K562 (cell line): ENCODE data around the gene CYP51A1. TPM values are rescaled to one million over a fixed set of nuclear protein-coding genes. Genes with fewer than 3 reads are reported as not detected.

Experiments
- CBX5 ChIP-seq: IDR thresholded peaks from 2 replicates; pipeline ENCODE4 v1.6.1; 2014; ENCODE audit warnings: low read depth, borderline replicate concordance
- CHD2 ChIP-seq: IDR thresholded peaks from 2 replicates; pipeline ENCODE4 v1.6.1; 2011; ENCODE audit warnings: low read depth, low read length
- CREBBP ChIP-seq: IDR thresholded peaks from one replicate; pipeline ENCODE4 v1.6.1; 2012; ENCODE audit warnings: low read depth, mild to moderate bottlenecking, control low read depth, inconsistent platforms, low read length
- LEF1 ChIP-seq: fragments of 450-650 bp; IDR thresholded peaks from 2 replicates; pipeline ENCODE4 v1.6.1; 2016; ENCODE audit warnings: mild to moderate bottlenecking
- ZKSCAN3 ChIP-seq: fragments of 250-450 bp; sonication (Bioruptor Pico); IDR thresholded peaks from 2 replicates; pipeline ENCODE4 v1.4.0; 2020
- polyA plus RNA-seq, 8 experiments: library from polyadenylated mRNA; depleted of rRNA in 4 of 8; stranded (reverse) in 5 of 8; unstranded in 3 of 8; fragments of >200 nt; fragmentation: Nextera tagmentation in 2 of 8; fragmentation: Illumina TruSeq in 1 of 8; extraction: Ambion mirVana in 2 of 8; extraction: Trizol in 1 of 8; gene quantifications; 2 replicates each; pipeline versions ENCODE4 v1.2.1 to v1.2.3, GENCODE V29; 2011 to 2014; ENCODE audit warnings: inconsistent platforms in 1 of 8, missing spikeins in 1 of 8
- total RNA-seq, 7 experiments: library from RNA; depleted of rRNA in 6 of 7; stranded (reverse); fragments of >200 nt in 6 of 7; fragmentation: Illumina TruSeq in 2 of 7; extraction: Trizol in 2 of 7; gene quantifications; 2 replicates each; pipeline versions ENCODE4 v1.2.1 to v1.2.3, GENCODE V29; 2011 to 2021; ENCODE audit warnings: low replicate concordance in 1 of 7
- TF ChIP-seq, protein P1 (sequence below): fragments of 450-650 bp; IDR thresholded peaks from 2 replicates; pipeline ENCODE4 v1.6.1; 2016; ENCODE audit warnings: mild to moderate bottlenecking, moderate library complexity
- TF ChIP-seq, protein P2 (sequence below): fragments of 200-800 bp; sonication (Bioruptor generic); IDR thresholded peaks from 2 replicates; pipeline ENCODE4 v1.6.1; 2016; ENCODE audit warnings: missing genetic modification characterization, missing compliant biosample characterization
- TF ChIP-seq, protein P3 (sequence below): sonication (generic); formaldehyde crosslinking; IDR thresholded peaks from 2 replicates; pipeline ENCODE4 v1.8.1; 2023; ENCODE audit warnings: mild to moderate bottlenecking, missing genetic modification reagents, moderate library complexity

CYP51A1 gene
- total and polyA plus RNA-seq, 9 of the 15 experiments (the other 6 are each of a cell fraction or from before 2014, with no cell fraction given): 35.4 to 151 (median 80.3) TPM

DNA sequence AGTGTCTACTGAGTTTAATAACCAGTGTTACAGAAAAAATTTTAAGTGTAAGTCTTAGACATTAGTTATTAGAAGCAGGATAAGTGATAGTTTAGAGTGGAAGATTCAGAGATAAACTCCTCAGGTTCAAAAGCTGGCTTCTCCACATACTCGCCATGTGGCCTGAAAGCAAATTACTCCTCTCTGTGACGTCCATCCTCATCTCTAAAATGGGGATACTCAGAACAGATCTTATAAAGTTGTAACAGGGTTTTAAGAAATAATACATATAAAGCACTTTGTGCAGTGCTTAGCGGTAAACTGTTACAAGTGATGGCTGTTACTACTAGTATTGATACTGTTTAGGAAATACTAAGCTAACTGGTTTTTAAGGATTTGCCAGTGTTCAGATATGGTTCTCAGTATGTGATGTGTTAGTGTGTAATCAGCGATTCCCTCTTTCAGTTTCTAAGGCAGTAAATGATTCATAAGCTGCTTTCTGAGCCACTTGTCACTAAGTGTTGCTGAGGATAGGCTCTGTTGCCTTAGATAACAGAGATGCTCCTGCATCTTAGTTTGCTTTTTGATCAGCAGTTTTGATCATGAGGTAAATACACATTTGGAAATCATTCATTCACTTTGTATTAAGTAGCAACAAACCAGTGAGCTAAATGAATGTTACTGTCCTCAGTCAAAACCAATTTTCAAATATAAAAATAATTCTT is 58.7 kb downstream of the CYP51A1 start (continued):
- TF ChIP-seq, protein P1, sequence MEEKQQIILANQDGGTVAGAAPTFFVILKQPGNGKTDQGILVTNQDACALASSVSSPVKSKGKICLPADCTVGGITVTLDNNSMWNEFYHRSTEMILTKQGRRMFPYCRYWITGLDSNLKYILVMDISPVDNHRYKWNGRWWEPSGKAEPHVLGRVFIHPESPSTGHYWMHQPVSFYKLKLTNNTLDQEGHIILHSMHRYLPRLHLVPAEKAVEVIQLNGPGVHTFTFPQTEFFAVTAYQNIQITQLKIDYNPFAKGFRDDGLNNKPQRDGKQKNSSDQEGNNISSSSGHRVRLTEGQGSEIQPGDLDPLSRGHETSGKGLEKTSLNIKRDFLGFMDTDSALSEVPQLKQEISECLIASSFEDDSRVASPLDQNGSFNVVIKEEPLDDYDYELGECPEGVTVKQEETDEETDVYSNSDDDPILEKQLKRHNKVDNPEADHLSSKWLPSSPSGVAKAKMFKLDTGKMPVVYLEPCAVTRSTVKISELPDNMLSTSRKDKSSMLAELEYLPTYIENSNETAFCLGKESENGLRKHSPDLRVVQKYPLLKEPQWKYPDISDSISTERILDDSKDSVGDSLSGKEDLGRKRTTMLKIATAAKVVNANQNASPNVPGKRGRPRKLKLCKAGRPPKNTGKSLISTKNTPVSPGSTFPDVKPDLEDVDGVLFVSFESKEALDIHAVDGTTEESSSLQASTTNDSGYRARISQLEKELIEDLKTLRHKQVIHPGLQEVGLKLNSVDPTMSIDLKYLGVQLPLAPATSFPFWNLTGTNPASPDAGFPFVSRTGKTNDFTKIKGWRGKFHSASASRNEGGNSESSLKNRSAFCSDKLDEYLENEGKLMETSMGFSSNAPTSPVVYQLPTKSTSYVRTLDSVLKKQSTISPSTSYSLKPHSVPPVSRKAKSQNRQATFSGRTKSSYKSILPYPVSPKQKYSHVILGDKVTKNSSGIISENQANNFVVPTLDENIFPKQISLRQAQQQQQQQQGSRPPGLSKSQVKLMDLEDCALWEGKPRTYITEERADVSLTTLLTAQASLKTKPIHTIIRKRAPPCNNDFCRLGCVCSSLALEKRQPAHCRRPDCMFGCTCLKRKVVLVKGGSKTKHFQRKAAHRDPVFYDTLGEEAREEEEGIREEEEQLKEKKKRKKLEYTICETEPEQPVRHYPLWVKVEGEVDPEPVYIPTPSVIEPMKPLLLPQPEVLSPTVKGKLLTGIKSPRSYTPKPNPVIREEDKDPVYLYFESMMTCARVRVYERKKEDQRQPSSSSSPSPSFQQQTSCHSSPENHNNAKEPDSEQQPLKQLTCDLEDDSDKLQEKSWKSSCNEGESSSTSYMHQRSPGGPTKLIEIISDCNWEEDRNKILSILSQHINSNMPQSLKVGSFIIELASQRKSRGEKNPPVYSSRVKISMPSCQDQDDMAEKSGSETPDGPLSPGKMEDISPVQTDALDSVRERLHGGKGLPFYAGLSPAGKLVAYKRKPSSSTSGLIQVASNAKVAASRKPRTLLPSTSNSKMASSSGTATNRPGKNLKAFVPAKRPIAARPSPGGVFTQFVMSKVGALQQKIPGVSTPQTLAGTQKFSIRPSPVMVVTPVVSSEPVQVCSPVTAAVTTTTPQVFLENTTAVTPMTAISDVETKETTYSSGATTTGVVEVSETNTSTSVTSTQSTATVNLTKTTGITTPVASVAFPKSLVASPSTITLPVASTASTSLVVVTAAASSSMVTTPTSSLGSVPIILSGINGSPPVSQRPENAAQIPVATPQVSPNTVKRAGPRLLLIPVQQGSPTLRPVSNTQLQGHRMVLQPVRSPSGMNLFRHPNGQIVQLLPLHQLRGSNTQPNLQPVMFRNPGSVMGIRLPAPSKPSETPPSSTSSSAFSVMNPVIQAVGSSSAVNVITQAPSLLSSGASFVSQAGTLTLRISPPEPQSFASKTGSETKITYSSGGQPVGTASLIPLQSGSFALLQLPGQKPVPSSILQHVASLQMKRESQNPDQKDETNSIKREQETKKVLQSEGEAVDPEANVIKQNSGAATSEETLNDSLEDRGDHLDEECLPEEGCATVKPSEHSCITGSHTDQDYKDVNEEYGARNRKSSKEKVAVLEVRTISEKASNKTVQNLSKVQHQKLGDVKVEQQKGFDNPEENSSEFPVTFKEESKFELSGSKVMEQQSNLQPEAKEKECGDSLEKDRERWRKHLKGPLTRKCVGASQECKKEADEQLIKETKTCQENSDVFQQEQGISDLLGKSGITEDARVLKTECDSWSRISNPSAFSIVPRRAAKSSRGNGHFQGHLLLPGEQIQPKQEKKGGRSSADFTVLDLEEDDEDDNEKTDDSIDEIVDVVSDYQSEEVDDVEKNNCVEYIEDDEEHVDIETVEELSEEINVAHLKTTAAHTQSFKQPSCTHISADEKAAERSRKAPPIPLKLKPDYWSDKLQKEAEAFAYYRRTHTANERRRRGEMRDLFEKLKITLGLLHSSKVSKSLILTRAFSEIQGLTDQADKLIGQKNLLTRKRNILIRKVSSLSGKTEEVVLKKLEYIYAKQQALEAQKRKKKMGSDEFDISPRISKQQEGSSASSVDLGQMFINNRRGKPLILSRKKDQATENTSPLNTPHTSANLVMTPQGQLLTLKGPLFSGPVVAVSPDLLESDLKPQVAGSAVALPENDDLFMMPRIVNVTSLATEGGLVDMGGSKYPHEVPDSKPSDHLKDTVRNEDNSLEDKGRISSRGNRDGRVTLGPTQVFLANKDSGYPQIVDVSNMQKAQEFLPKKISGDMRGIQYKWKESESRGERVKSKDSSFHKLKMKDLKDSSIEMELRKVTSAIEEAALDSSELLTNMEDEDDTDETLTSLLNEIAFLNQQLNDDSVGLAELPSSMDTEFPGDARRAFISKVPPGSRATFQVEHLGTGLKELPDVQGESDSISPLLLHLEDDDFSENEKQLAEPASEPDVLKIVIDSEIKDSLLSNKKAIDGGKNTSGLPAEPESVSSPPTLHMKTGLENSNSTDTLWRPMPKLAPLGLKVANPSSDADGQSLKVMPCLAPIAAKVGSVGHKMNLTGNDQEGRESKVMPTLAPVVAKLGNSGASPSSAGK: no peak
- TF ChIP-seq ZKSCAN3 (CRISPR knock-in tag): no peak
- TF ChIP-seq, protein P2, sequence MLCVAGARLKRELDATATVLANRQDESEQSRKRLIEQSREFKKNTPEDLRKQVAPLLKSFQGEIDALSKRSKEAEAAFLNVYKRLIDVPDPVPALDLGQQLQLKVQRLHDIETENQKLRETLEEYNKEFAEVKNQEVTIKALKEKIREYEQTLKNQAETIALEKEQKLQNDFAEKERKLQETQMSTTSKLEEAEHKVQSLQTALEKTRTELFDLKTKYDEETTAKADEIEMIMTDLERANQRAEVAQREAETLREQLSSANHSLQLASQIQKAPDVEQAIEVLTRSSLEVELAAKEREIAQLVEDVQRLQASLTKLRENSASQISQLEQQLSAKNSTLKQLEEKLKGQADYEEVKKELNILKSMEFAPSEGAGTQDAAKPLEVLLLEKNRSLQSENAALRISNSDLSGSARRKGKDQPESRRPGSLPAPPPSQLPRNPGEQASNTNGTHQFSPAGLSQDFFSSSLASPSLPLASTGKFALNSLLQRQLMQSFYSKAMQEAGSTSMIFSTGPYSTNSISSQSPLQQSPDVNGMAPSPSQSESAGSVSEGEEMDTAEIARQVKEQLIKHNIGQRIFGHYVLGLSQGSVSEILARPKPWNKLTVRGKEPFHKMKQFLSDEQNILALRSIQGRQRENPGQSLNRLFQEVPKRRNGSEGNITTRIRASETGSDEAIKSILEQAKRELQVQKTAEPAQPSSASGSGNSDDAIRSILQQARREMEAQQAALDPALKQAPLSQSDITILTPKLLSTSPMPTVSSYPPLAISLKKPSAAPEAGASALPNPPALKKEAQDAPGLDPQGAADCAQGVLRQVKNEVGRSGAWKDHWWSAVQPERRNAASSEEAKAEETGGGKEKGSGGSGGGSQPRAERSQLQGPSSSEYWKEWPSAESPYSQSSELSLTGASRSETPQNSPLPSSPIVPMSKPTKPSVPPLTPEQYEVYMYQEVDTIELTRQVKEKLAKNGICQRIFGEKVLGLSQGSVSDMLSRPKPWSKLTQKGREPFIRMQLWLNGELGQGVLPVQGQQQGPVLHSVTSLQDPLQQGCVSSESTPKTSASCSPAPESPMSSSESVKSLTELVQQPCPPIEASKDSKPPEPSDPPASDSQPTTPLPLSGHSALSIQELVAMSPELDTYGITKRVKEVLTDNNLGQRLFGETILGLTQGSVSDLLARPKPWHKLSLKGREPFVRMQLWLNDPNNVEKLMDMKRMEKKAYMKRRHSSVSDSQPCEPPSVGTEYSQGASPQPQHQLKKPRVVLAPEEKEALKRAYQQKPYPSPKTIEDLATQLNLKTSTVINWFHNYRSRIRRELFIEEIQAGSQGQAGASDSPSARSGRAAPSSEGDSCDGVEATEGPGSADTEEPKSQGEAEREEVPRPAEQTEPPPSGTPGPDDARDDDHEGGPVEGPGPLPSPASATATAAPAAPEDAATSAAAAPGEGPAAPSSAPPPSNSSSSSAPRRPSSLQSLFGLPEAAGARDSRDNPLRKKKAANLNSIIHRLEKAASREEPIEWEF: no peak
- no peak for TF ChIP-seq CHD2
- TF ChIP-seq LEF1: no peak
- TF ChIP-seq CBX5: no peak
- TF ChIP-seq, protein P3, sequence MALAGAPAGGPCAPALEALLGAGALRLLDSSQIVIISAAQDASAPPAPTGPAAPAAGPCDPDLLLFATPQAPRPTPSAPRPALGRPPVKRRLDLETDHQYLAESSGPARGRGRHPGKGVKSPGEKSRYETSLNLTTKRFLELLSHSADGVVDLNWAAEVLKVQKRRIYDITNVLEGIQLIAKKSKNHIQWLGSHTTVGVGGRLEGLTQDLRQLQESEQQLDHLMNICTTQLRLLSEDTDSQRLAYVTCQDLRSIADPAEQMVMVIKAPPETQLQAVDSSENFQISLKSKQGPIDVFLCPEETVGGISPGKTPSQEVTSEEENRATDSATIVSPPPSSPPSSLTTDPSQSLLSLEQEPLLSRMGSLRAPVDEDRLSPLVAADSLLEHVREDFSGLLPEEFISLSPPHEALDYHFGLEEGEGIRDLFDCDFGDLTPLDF (CRISPR knock-in tag): no peak
- no peak for TF ChIP-seq CREBBP
